ENCODE data around the gene FNDC3B. TPM values are rescaled to one million over a fixed set of nuclear protein-coding genes. Genes with fewer than 3 reads are reported as not detected.

FNDC3B gene
- total and polyA plus RNA-seq, 2 of the 8 experiments (the other 6 are each of a cell fraction or from before 2014, with no cell fraction given) = 14.1 to 44.4 TPM

- Histone ChIP-seq H2BK5ac (ENCODE audit: low read depth, low read length) (no peak overlapping the region), H3K14ac (ENCODE audit: insufficient read length) (no peak overlapping the region), H3K4ac (replicated peaks; ENCODE audit: insufficient read length, low read depth, low read length) (no peak overlapping the region), H3K18ac (ENCODE audit: extremely low read depth, low read length) (no peak overlapping the region), H4K91ac (replicated peaks; ENCODE audit: insufficient read length, low read length) (no peak overlapping the region), H2BK120ac (replicated peaks; ENCODE audit: low read depth, low read length) (no peak overlapping the region), H2BK20ac (ENCODE audit: low read length) (no peak overlapping the region), H3K79me2 (ENCODE audit: control insufficient read depth in 1 of 2, insufficient read depth in 2 of 2, low read length in 2 of 2) (peaks cover 0 to 97% of the 10 kb centered on the region in 2 experiments; a peak in 3 of 4 replicates), H3K79me1 (ENCODE audit: low read depth, low read length) (peaks cover 7% of the 10 kb centered on the region), H2BK12ac (ENCODE audit: low read depth, low read length) (no peak overlapping the region), H3K36me3 (ENCODE audit: control insufficient read depth in 2 of 4, insufficient read depth in 4 of 4, low read length in 3 of 4) (no peaks in the 10 kb centered on the region; a peak in 1 of 8 replicates), H3K23ac (ENCODE audit: insufficient read length) (no peak overlapping the region), H3K23me2 (ENCODE audit: low read depth, low read length) (no peaks in the 10 kb centered on the region), H3K9ac (replicated peaks in 1 of 4; ENCODE audit: extremely low read depth in 1 of 4, low read depth in 3 of 4, low read length in 3 of 4) (no peak overlapping the region; a peak in 1 of 7 replicates), H2AFZ (ENCODE audit: low read length) (no peak overlapping the region), H3K4me3 (ENCODE audit: extremely low read depth in 1 of 4, insufficient read depth in 2 of 4, low read depth in 3 of 4, low read length in 4 of 4) (no peak overlapping the region), H3K9me3 (ENCODE audit: insufficient read depth in 2 of 2, low read depth in 1 of 2, low read length in 1 of 2) (no peaks in the 10 kb centered on the region), H3K27me3 (replicated peaks in 1 of 4; ENCODE audit: control insufficient read depth in 3 of 4, extremely low read depth in 1 of 4, insufficient read depth in 3 of 4, low read length in 3 of 4) (no peaks in the 10 kb centered on the region), H4K5ac (ENCODE audit: insufficient read length, low read depth, low read length) (no peak overlapping the region), H4K8ac (ENCODE audit: extremely low read depth, insufficient read depth, low read length) (no peak overlapping the region), H3K4me1 (replicated peaks in 1 of 4; ENCODE audit: control insufficient read depth in 3 of 4, insufficient read depth in 4 of 4, low read length in 3 of 4) (peaks cover 0 to 10% (median 1%) of the 10 kb centered on the region in 4 experiments; a peak in 1 of 7 replicates), H3K27ac (ENCODE audit: low read depth, low read length) (no peak overlapping the region), H3K4me2 (ENCODE audit: insufficient read depth in 1 of 2, low read depth in 2 of 2, low read length in 2 of 2) (no peak overlapping the region), H3K56ac (replicated peaks; ENCODE audit: insufficient read length, low read depth, low read length) (no peak overlapping the region), H2BK15ac (ENCODE audit: low read length) (no peak overlapping the region), H4K20me1 (replicated peaks in 1 of 2; ENCODE audit: control insufficient read depth in 1 of 2, insufficient read depth in 2 of 2, low read length in 2 of 2) (peaks cover 4 to 5% of the 10 kb centered on the region in 2 experiments), H2AK5ac (ENCODE audit: low read depth, low read length) (no peak overlapping the region)
- ChIA-PET POLR2A (ENCODE audit: partially characterized antibody) (no interaction called here), CTCF (ENCODE audit: partially characterized antibody) (no interaction called here)
- 94% methylated on average over 2 of the region's 2 CpGs; no CpG with 5 or more reads in 1 of the 2 experiments for WGBS, 2 experiments (ENCODE audit: extremely low coverage in 1 of 2, insufficient coverage in 1 of 2, insufficient read length in 1 of 2, insufficient replicate concordance in 2 of 2, low coverage in 1 of 2, low lambda C conversion rate in 2 of 2, missing lambda C conversion rate in 1 of 2)
- no peak for FAIRE-seq
- no peak for DNase-seq (ENCODE audit: low read depth in 1 of 2, low spot score in 2 of 2)
- no peak for TF ChIP-seq CBX5 (IDR thresholded peaks at IDR 0.05; ENCODE audit: low read depth, low read length)
Measured at GRCh38 chr3:172076212-172076611, 36.8 kb downstream of the FNDC3B start.
